ENCODE measurements around the gene GPX5. TPM values are rescaled to one million over a fixed set of nuclear protein-coding genes. Genes with fewer than 3 reads are reported as not detected.

The GPX5 gene
- total RNA-seq, 1 experiment from 2014 or later: not detected

- ChIA-PET POLR2A (ENCODE audit: low non-redundant PET) (no interaction called here), CTCF (no interaction called here)
- Histone ChIP-seq H3K36me3 (ENCODE audit: insufficient read depth, low read length, poor library complexity, severe bottlenecking) (no peaks in the 10 kb centered on the region), H3K9me3 (ENCODE audit: low read depth, low read length, poor library complexity, severe bottlenecking) (no peaks in the 10 kb centered on the region), H3K4me1 (ENCODE audit: insufficient read depth, low read length, poor library complexity, severe bottlenecking) (peaks cover 13% of the 10 kb centered on the region), H3K27ac (ENCODE audit: low read depth, low read length, poor library complexity, severe bottlenecking) (no peak overlapping the region), H3K4me3 (ENCODE audit: low read depth, low read length, poor library complexity, severe bottlenecking) (no peak overlapping the region), H3K27me3 (replicated peaks; ENCODE audit: insufficient read depth, low read depth, low read length, poor library complexity) (no peaks in the 10 kb centered on the region)
- no TSS peak for BruUV-seq (replicated peaks)
- intact Hi-C loops (cut with micrococcal nuclease; ENCODE audit: unreplicated experiment): loop anchor here (10.0 kb wide), 1 partner anchor 449 kb away; no protein-coding TSS in a partner anchor
- DNase-seq (ENCODE audit: low spot score): no peak
- TF ChIP-seq CTCF (conservative IDR thresholded peaks at IDR 0.05; ENCODE audit: low read depth, low read length) (no peak), EZH2 (IDR thresholded peaks at IDR 0.05; ENCODE audit: borderline replicate concordance, low read depth, low read length, poor library complexity, severe bottlenecking) (no peak)
These were observed 57.8 kb downstream of the GPX5 start for GRCh38 chr6:28583463-28583862.

Other genes starting within 250 kb of the GPX5 start
- 11.3 and 11.6 TPM in 2 replicates for gene PGBD1, start 244.3 kb upstream of the GPX5 start, total RNA-seq (2021)
- gene ZSCAN31, start 189.7 kb upstream of the GPX5 start, total RNA-seq (2021): 3.5 and 4.3 TPM in 2 replicates
- gene ZKSCAN3, start 175.9 kb upstream of the GPX5 start, total RNA-seq (2021): 8.0 and 8.7 TPM in 2 replicates
- gene ZSCAN12, start 126.1 kb upstream of the GPX5 start, total RNA-seq (2021): 12.1 and 13.1 TPM in 2 replicates
- gene ZSCAN23, start 82.4 kb upstream of the GPX5 start, total RNA-seq (2021): 5.4 and 8.3 TPM in 2 replicates
- not detected in 2 replicates for gene GPX6, start 10.1 kb upstream of the GPX5 start, total RNA-seq (2021)